HepG2 (cell line): Measurements from ENCODE around the gene ZBTB17. TPM values are rescaled to one million over a fixed set of nuclear protein-coding genes. Genes with fewer than 3 reads are reported as not detected.

Source experiments
- ATAC-seq: fragments of 200-7000 bp; cut with Tn5 transposase; 3 replicates; pipeline ENCODE4 v1.9.1; 2020; ENCODE audit warnings: mild to moderate bottlenecking, moderate library complexity
- BruUV-seq: library from RNA; stranded (reverse); fragments of 400-500 nt; replicated peaks from 2 replicates; lab custom pipeline; 2021; lab: Mats Ljungman, UMichigan
- CTCF ChIA-PET: fragments of 300-600 bp; formaldehyde crosslinking; extraction: SDS; loops from one replicate; lab custom pipeline; 2021; ENCODE audit warnings: low total read pairs, inconsistent platforms, low intra/inter-chr PET ratio; lab: Yijun Ruan, JAX
- POLR2A ChIA-PET: fragments of 350-600 bp; sonication (Branson Sonifier 250); formaldehyde crosslinking; loops from one replicate; lab custom pipeline; 2020; ENCODE audit warnings: antibody characterized with exemption, inconsistent platforms; lab: Yijun Ruan, JAX
- DNase-seq: peaks from one replicate; pipeline ENCODE4 v3.0.0-alpha.2; 2015; ENCODE audit warnings: low spot score
- FAIRE-seq: peaks from 3 replicates; lab custom pipeline; 2011; peaks lifted over from hg19 to GRCh38; lab: Jason Lieb, UNC
- H2AFZ ChIP-seq: one replicate; pipeline ENCODE4 v1.6.1; 2011; ENCODE audit warnings: low read length, inconsistent platforms
- H3K27ac ChIP-seq: fragments of 300-600 bp; 3 replicates; pipeline ENCODE4 v1.8.0; 2011; ENCODE audit warnings: mixed run types, mild to moderate bottlenecking, mixed read lengths, low read length, inconsistent platforms; ENCODE audit not compliant: insufficient read depth; ENCODE audit errors: extremely low read length
- H3K27me3 ChIP-seq, 2 experiments: fragments of 200-600 bp in 1 of 2; 2 replicates in 1 of 2; 3 replicates in 1 of 2; pipeline versions ENCODE4 v1.6.0 to v1.8.0; 2011; ENCODE audit warnings: low read length in 2 of 2, mild to moderate bottlenecking in 2 of 2, moderate library complexity in 2 of 2, inconsistent platforms in 1 of 2; ENCODE audit not compliant: insufficient read depth in 2 of 2, control insufficient read depth in 1 of 2
- H3K36me3 ChIP-seq, 2 experiments: fragments of 200-600 bp in 1 of 2; replicated peaks in 1 of 2; 2 replicates in 1 of 2; 3 replicates in 1 of 2; pipeline versions ENCODE4 v1.5.1 to v1.8.0; 2011; ENCODE audit warnings: low read length in 2 of 2, inconsistent platforms in 1 of 2; ENCODE audit not compliant: insufficient read depth in 2 of 2, control insufficient read depth in 1 of 2
- H3K4me1 ChIP-seq: 2 replicates; pipeline ENCODE4 v1.5.1; 2012; ENCODE audit warnings: low read length, inconsistent platforms; ENCODE audit not compliant: insufficient read depth
- H3K4me2 ChIP-seq: 2 replicates; pipeline ENCODE4 v1.6.0; 2011; ENCODE audit warnings: low read depth, low read length, inconsistent platforms
- H3K4me3 ChIP-seq, 3 experiments: fragments of 200-600 bp in 1 of 3; sonication (generic), shearing (Covaris generic) in 1 of 3; replicated peaks in 1 of 3; 2 replicates each; pipeline ENCODE4 v1.5.1; 2011 to 2016; ENCODE audit warnings: low read length in 3 of 3, inconsistent platforms in 2 of 3, low read depth in 2 of 3, mild to moderate bottlenecking in 2 of 3, control low read depth in 1 of 3, mixed read lengths in 1 of 3; ENCODE audit not compliant: insufficient read depth in 1 of 3
- H3K79me2 ChIP-seq: one replicate; pipeline ENCODE4 v1.6.1; 2011; ENCODE audit warnings: low read length, inconsistent platforms; ENCODE audit not compliant: insufficient read depth
- H3K9ac ChIP-seq: 2 replicates; pipeline ENCODE4 v1.6.0; 2011; ENCODE audit warnings: mild to moderate bottlenecking, low read depth, low read length, inconsistent platforms; ENCODE audit not compliant: insufficient read depth
- H3K9me3 ChIP-seq: 2 replicates; pipeline ENCODE4 v1.5.1; 2012; ENCODE audit warnings: mild to moderate bottlenecking, low read length
- H4K20me1 ChIP-seq: 2 replicates; pipeline ENCODE4 v1.6.0; 2011; ENCODE audit warnings: inconsistent platforms, mild to moderate bottlenecking, low read length, moderate library complexity; ENCODE audit not compliant: insufficient read depth
- EEA1 ChIP-seq: sonication (generic); formaldehyde crosslinking; IDR thresholded peaks from 2 replicates; pipeline ENCODE4 v1.5.1; 2020; ENCODE audit warnings: mild to moderate bottlenecking, missing genetic modification reagents, borderline replicate concordance
- IRF1 ChIP-seq: sonication (generic); formaldehyde crosslinking; IDR thresholded peaks from 2 replicates; pipeline ENCODE4 v1.4.0; 2020; ENCODE audit warnings: low read depth, mild to moderate bottlenecking, missing genetic modification reagents
- MED13 ChIP-seq: sonication (generic); formaldehyde crosslinking; IDR thresholded peaks from 2 replicates; pipeline ENCODE4 v1.5.0; 2020; ENCODE audit warnings: missing genetic modification reagents
- MXI1 ChIP-seq: IDR thresholded peaks from 3 replicates; pipeline ENCODE4 v1.6.1; 2012; ENCODE audit warnings: low read depth, low read length, inconsistent platforms, borderline replicate concordance
- TAF1 ChIP-seq: sonication (generic); formaldehyde crosslinking; IDR thresholded peaks from 2 replicates; pipeline ENCODE4 v1.4.0; 2020; ENCODE audit warnings: missing genetic modification reagents
- THAP11 ChIP-seq: IDR thresholded peaks from 2 replicates; pipeline ENCODE4 v1.6.1; 2016; ENCODE audit warnings: missing biosample characterization, missing genetic modification reagents
- ZBTB10 ChIP-seq: sonication (generic); formaldehyde crosslinking; IDR thresholded peaks from 2 replicates; pipeline ENCODE4 v1.4.0; 2020; ENCODE audit warnings: missing genetic modification reagents, borderline replicate concordance
- ZNF121 ChIP-seq: sonication (generic); formaldehyde crosslinking; IDR thresholded peaks from 2 replicates; pipeline ENCODE4 v1.5.0; 2020; ENCODE audit warnings: mild to moderate bottlenecking, missing genetic modification reagents
- ZNF235 ChIP-seq: sonication (generic); formaldehyde crosslinking; IDR thresholded peaks from 2 replicates; pipeline ENCODE4 v1.8.1; 2023; ENCODE audit warnings: mild to moderate bottlenecking, missing genetic modification reagents, borderline replicate concordance
- ZNF362 ChIP-seq: sonication (generic); formaldehyde crosslinking; IDR thresholded peaks from 2 replicates; pipeline ENCODE4 v1.4.0; 2020; ENCODE audit warnings: missing genetic modification reagents, mild to moderate bottlenecking, borderline replicate concordance
- ZNF430 ChIP-seq: sonication (generic); formaldehyde crosslinking; IDR thresholded peaks from 2 replicates; pipeline ENCODE4 v1.9.0; 2021; ENCODE audit warnings: mild to moderate bottlenecking, missing genetic modification reagents
- ZNF510 ChIP-seq: sonication (generic); formaldehyde crosslinking; IDR thresholded peaks from 2 replicates; pipeline ENCODE4 v1.4.0; 2020; ENCODE audit warnings: low read depth, mild to moderate bottlenecking, missing genetic modification reagents
- ZNF543 ChIP-seq: sonication (generic); formaldehyde crosslinking; IDR thresholded peaks from 2 replicates; pipeline ENCODE4 v1.4.0; 2020; ENCODE audit warnings: mild to moderate bottlenecking, missing genetic modification reagents
- ZSCAN25 ChIP-seq: sonication (generic); formaldehyde crosslinking; IDR thresholded peaks from 2 replicates; pipeline ENCODE4 v1.8.0; 2022; ENCODE audit warnings: mild to moderate bottlenecking, missing genetic modification reagents
- WGBS: methylation state at CpG from one replicate; pipeline ENCODE4 v1.1.6; 2017; ENCODE audit warnings: low lambda C conversion rate; 5-methylcytosine and 5-hydroxymethylcytosine counted together
- in situ Hi-C: cut with HindIII; loops from 2 replicates; pipeline ENCODE4 v1.10.0; 2017; ENCODE audit warnings: low pct_unique_long_range_greater_than_20kb; ENCODE audit not compliant: extremely low pct_ligation_motif_present
- intact Hi-C: fragments of 100-400 bp; cut with micrococcal nuclease; formaldehyde crosslinking; loops from one replicate; pipeline ENCODE4 v1.10.0; 2022; ENCODE audit not compliant: unreplicated experiment
- polyA plus RNA-seq, 8 experiments: library from polyadenylated mRNA; depleted of rRNA in 3 of 8; stranded (reverse) in 7 of 8; unstranded in 1 of 8; fragments of >200 nt; fragmentation: Illumina TruSeq in 4 of 8; extraction: Trizol in 4 of 8; gene quantifications; 2 replicates each; pipeline versions ENCODE4 v1.2.1 to v1.2.3, GENCODE V29; 2011 to 2016; ENCODE audit warnings: low read depth in 4 of 8, missing spikeins in 1 of 8, mixed read lengths in 1 of 8; ENCODE audit not compliant: insufficient read depth in 1 of 8
- total RNA-seq, 5 experiments: library from RNA; depleted of rRNA; stranded (reverse); fragments of >200 nt; fragmentation: Illumina TruSeq; extraction: Trizol; gene quantifications; 2 replicates each; pipeline ENCODE4 v1.2.3, GENCODE V29; 2016; ENCODE audit warnings: low read depth in 1 of 5

Gene ZBTB17
- total and polyA plus RNA-seq, 2 of the 13 experiments (the other 11 are each of a cell fraction or from before 2014, with no cell fraction given) = 16.7 to 17.0 TPM

- TF ChIP-seq ZNF430 (no peak), MXI1 (no peak), THAP11 (CRISPR knock-in tag) (no peak), ZSCAN25 (no peak), ZNF362 (no peak), ZNF510 (CRISPR knock-in tag) (no peak), ZNF543 (CRISPR knock-in tag) (no peak), MED13 (CRISPR knock-in tag) (no peak)
Measured at GRCh38 chr1:15961492-15961891, 14.4 kb downstream of the ZBTB17 start (continued).

GRCh38 chr1:15960808-15961207 lies 15.1 kb downstream of the ZBTB17 start:
- POLR2A ChIA-PET = no interaction called here
- Histone ChIP-seq H2AFZ (no peak overlapping the region), H3K9me3 (no peaks in the 10 kb centered on the region), H4K20me1 (peaks cover 5% of the 10 kb centered on the region; the same call in 1 of the 2 replicates), H3K36me3 (peaks cover 2 to 14% of the 10 kb centered on the region in 2 experiments; a peak in 3 of 5 replicates), H3K9ac (no peak overlapping the region), H3K27ac (no peak overlapping the region), H3K4me3 (no peak overlapping the region), H3K27me3 (no peaks in the 10 kb centered on the region), H3K79me2 (peaks cover 11% of the 10 kb centered on the region), H3K4me2 (no peak overlapping the region), H3K4me1 (peaks cover 2% of the 10 kb centered on the region; the same call in 1 of the 2 replicates)
- CTCF ChIA-PET = no interaction called here
- BruUV-seq = no TSS peak
- intact Hi-C loops = no loop called here
- DNase-seq = no peak
- no peak for FAIRE-seq
- TF ChIP-seq EEA1 (no peak), ZNF235 (no peak), ZNF121 (CRISPR knock-in tag) (peak; percentile 49; the same call in 1 of the 2 replicates), IRF1 (CRISPR knock-in tag) (no peak), TAF1 (CRISPR knock-in tag) (no peak), ZBTB10 (CRISPR knock-in tag) (no peak)
- in situ Hi-C loops = no loop called here
- WGBS = 94% methylated on average over 5 of the region's 5 CpGs
- no peak for ATAC-seq
